SK-N-SH (cell line): ENCODE data around the gene FGFRL1.

ENCODE experiments used
- NFIC ChIP-seq: IDR thresholded peaks from 2 replicates; pipeline ENCODE4 v1.4.0; 2012; ENCODE audit warnings: borderline replicate concordance
- POLR2AphosphoS5 ChIP-seq: IDR thresholded peaks from 2 replicates; pipeline ENCODE4 v1.6.1; 2012; ENCODE audit warnings: low read depth, low read length
- RAD21 ChIP-seq: IDR thresholded peaks from 2 replicates; pipeline ENCODE4 v1.6.1; 2012; ENCODE audit warnings: mild to moderate bottlenecking, low read length
- RCOR1 ChIP-seq: fragments of 150-350 bp; IDR thresholded peaks from 2 replicates; pipeline ENCODE4 v1.6.1; 2017; ENCODE audit warnings: antibody characterized with exemption, low read length
- RFX5 ChIP-seq: IDR thresholded peaks from 2 replicates; pipeline ENCODE4 v1.6.1; 2012; ENCODE audit warnings: mild to moderate bottlenecking, improper control_type of control experiment, low read length
- RXRA ChIP-seq: IDR thresholded peaks from 2 replicates; pipeline ENCODE4 v1.4.0; 2012; ENCODE audit warnings: low read depth, mild to moderate bottlenecking, borderline replicate concordance
- TF ChIP-seq, protein P1 (sequence below): fragments of 200-600 bp; sonication (generic); IDR thresholded peaks from 2 replicates; pipeline ENCODE4 v1.6.1; 2017; ENCODE audit warnings: antibody characterized with exemption, mild to moderate bottlenecking, moderate library complexity
- TF ChIP-seq, protein P2 (sequence below): IDR thresholded peaks from 2 replicates; pipeline ENCODE4 v1.4.0; 2012; ENCODE audit warnings: low read depth

DNA sequence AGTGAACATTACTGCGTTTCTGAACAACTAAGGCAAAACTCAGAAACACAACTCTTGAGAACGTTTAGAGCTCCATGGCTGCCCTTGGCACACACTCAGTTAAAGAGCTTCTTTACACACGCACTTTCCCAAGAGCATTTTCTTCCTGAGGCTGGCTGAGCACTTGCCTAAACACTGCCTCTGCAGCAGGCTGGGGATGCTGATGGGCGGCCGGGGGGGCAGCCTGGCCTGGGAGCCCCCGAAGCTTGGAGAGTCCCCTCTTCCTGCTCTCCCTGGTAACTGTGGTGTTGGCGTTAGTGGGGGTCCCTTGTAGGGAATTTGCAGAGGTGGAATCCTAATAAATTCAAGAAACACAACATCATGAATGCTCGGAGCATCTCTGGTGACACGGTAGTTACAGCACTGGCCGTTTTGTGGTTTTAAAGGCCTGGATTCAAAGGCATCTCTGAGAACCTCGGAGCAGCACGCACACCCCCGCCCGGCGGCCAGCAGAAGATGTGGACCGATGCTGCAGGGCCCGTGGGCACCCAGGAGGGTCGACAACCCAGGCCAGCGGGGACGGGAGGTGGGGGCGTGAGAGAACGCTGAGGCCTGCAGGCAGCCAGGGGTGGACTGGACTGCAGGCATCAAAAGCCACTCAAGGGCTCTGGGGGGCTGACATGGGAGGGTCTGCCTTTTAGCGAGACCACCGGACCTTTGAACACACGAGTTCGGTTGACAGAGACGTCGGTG, 45.4 kb downstream of the FGFRL1 start:
- TF ChIP-seq, protein P1, sequence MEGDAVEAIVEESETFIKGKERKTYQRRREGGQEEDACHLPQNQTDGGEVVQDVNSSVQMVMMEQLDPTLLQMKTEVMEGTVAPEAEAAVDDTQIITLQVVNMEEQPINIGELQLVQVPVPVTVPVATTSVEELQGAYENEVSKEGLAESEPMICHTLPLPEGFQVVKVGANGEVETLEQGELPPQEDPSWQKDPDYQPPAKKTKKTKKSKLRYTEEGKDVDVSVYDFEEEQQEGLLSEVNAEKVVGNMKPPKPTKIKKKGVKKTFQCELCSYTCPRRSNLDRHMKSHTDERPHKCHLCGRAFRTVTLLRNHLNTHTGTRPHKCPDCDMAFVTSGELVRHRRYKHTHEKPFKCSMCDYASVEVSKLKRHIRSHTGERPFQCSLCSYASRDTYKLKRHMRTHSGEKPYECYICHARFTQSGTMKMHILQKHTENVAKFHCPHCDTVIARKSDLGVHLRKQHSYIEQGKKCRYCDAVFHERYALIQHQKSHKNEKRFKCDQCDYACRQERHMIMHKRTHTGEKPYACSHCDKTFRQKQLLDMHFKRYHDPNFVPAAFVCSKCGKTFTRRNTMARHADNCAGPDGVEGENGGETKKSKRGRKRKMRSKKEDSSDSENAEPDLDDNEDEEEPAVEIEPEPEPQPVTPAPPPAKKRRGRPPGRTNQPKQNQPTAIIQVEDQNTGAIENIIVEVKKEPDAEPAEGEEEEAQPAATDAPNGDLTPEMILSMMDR, result no peak
- TF ChIP-seq RAD21 (no peak), RCOR1 (no peak), POLR2AphosphoS5 (no peak), RXRA (no peak), NFIC (no peak), RFX5 (no peak)
- TF ChIP-seq, protein P2, sequence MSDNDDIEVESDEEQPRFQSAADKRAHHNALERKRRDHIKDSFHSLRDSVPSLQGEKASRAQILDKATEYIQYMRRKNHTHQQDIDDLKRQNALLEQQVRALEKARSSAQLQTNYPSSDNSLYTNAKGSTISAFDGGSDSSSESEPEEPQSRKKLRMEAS, result no peak
